Choroid plexus epithelial cell (primary cell): ENCODE measurements around the gene CKAP2.

ENCODE experiments used
- DNase-seq: peaks from one replicate; pipeline ENCODE4 v3.0.0-alpha.2; 2010; ENCODE audit warnings: low read depth
- H3K4me3 ChIP-seq: 2 replicates; pipeline ENCODE4 v1.5.1; 2011; ENCODE audit warnings: low read depth, mild to moderate bottlenecking, control low read depth, low read length, moderate library complexity
- CTCF ChIP-seq: conservative IDR thresholded peaks from 2 replicates; pipeline ENCODE4 v1.5.1; 2011; ENCODE audit warnings: low read depth, mild to moderate bottlenecking, control low read depth, inconsistent platforms, low read length, moderate library complexity

Gene CKAP2

GRCh38 chr13:52414051-52414450 is 41.2 kb upstream of the CKAP2 start:
- no peak for TF ChIP-seq CTCF
- no peak for DNase-seq
- H3K4me3 ChIP-seq = no peak overlapping the region

- H3K4me3 ChIP-seq = no peak overlapping the region
- no peak for TF ChIP-seq CTCF
- DNase-seq = peak; percentile 79
Measured at GRCh38 chr13:52414963-52415362, 40.3 kb upstream of the CKAP2 start.

- DNase-seq = no peak
- no peak for TF ChIP-seq CTCF
- no peak overlapping the region for H3K4me3 ChIP-seq
Measured at GRCh38 chr13:52419080-52419479, 36.2 kb upstream of the CKAP2 start.

- DNase-seq = no peak
- H3K4me3 ChIP-seq = no peak overlapping the region
- no peak for TF ChIP-seq CTCF
Measured at GRCh38 chr13:52421216-52421615, 34.1 kb upstream of the CKAP2 start.

- no peak overlapping the region for H3K4me3 ChIP-seq
- peak; percentile 52 for DNase-seq
- no peak for TF ChIP-seq CTCF
Measured at GRCh38 chr13:52428295-52428694, 27.0 kb upstream of the CKAP2 start.

- DNase-seq = no peak
- TF ChIP-seq CTCF = no peak
- no peak overlapping the region for H3K4me3 ChIP-seq
Measured at GRCh38 chr13:52432456-52432855, 22.8 kb upstream of the CKAP2 start.

- no peak overlapping the region for H3K4me3 ChIP-seq
- no peak for TF ChIP-seq CTCF
- no peak for DNase-seq
Measured at GRCh38 chr13:52446265-52446664, 9.0 kb upstream of the CKAP2 start.
